Mammary microvascular endothelial cell (primary cell): Measurements from ENCODE around the gene CCSER2. TPM values are rescaled to one million over a fixed set of nuclear protein-coding genes. Genes with fewer than 3 reads are reported as not detected.

Source experiments
- total RNA-seq: library from RNA; depleted of rRNA; stranded (reverse); fragments of >200 nt; gene quantifications from 2 replicates; pipeline ENCODE4 v1.2.3, GENCODE V29; 2015

The CCSER2 gene, protein sequence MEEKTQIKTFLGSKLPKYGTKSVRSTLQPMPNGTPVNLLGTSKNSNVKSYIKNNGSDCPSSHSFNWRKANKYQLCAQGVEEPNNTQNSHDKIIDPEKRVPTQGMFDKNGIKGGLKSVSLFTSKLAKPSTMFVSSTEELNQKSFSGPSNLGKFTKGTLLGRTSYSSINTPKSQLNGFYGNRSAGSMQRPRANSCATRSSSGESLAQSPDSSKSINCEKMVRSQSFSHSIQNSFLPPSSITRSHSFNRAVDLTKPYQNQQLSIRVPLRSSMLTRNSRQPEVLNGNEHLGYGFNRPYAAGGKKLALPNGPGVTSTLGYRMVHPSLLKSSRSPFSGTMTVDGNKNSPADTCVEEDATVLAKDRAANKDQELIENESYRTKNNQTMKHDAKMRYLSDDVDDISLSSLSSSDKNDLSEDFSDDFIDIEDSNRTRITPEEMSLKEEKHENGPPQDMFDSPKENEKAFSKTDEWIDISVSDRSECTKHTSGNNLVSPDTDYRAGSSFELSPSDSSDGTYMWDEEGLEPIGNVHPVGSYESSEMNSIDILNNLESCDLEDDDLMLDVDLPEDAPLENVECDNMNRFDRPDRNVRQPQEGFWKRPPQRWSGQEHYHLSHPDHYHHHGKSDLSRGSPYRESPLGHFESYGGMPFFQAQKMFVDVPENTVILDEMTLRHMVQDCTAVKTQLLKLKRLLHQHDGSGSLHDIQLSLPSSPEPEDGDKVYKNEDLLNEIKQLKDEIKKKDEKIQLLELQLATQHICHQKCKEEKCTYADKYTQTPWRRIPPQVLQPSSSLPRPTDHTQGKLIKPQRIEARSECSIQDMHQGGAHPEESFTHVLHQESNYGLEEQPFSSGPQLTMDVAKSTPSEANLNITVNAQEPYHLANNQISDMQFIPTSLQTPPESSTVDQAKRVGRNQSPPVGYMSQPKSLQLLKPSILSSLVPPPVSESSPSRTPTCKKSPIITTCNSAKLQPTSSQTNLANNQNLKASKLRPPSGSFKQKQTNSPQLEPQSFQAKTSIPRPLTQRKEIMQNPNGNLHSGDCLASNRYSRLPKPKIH
- total RNA-seq = 19.1 and 27.0 TPM in 2 replicates

DNA sequence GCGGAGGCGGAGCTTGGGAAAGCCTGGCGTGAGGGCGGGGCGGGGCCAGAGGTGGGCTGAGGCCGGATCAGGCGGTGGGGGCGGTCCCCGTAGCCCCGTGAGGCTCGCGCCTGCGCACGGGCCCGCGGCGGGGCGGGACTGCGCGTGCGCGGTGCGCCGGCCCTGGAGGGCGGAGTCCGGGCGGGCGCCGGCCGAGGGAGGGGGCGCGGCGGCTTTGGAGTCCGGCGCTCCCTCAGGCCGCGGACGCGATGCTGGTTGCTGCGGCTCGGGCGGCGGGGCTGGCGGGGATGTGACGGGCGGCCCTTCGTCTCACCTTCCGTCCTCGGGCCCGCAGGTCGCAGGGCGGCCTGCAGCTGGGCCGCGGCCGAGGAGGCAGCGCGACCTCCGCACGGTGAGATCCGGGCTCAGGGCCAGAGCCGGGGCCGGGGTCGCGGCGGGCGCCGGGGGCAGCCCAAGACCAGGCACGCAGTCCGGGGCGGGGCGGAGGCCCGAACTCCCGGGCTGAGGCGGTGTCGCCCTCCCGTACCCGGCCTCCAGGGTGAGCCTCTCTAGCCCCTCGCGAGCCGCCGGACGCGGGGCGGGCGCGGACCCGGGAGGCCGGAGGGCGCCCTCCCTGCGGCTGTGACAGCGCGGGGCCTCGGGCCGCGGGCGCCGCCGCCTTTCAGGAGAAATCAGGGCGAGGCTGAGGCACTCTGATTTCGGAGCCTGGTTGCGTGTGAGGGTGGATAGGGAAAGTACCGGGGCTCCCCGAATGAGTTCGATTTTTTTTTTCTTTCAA, at the start of gene CCSER2:
TSS of gene CCSER2 (plus strand) at position 172 of the 778 bp plus-strand sequence. CDS start 42,464 bp downstream, outside the sequence.

Other genes with a start within 250 kb of the CCSER2 start
- 179 and 183 TPM in 2 replicates for gene GHITM, start 189.1 kb upstream of the CCSER2 start, total RNA-seq
- not detected in 2 replicates for gene GPR15LG, start 154.8 kb upstream of the CCSER2 start, total RNA-seq
- gene CDHR1, start 134.1 kb upstream of the CCSER2 start, total RNA-seq = 0.05 and 0.13 TPM in 2 replicates
- gene LRIT2, start 103.0 kb upstream of the CCSER2 start, total RNA-seq = not detected in 2 replicates
- not detected in 2 replicates for gene LRIT1, start 87.0 kb upstream of the CCSER2 start, total RNA-seq
- not detected in 2 replicates for gene RGR, start 83.5 kb upstream of the CCSER2 start, total RNA-seq